ENCODE results near the gene TXLNA.

TXLNA gene

DNA sequence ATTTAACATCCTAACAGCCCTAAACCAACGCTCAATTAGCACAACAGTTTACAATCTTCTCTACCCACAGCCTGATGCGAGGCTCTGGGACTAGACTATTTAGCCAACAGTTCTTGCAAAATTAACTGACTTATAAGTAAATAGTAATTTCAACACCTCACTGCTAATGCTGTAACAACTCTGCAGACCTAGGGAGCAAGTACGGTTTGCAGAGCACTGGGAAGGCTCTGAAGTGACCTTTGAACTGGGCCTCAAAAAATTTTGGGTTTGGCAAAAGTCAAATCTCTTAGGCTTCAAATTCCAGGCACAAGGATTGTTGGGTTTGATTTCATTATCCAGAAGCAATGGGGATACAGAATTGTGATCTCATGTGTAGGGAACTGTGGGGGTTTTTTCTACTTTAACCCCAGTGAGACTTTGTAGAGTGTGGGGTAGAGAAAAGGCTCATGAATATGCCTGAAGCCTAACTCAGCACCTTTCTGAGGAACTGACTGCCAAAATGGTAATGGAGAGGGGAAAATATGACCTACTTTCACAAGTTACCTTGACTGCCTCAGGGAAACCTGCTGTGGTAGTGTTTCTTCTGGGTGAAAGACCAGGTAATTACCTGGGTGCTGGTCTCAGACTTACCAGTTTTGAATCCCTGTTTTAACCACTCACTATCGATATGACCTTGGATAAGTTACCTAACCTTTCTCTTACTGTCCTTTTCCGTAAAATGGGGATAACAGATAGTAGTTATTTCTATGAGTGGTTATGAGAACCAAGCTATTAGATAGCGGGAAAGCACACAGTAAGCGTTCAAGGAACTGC, 889 bp upstream of the TXLNA start:
- ATAC-seq: no peak
- Mint-ChIP-seq H3K27ac (peak overlapping the region; percentile 94 to 99), H3K27me3 (no peaks in the 10 kb centered on the region)

DNA sequence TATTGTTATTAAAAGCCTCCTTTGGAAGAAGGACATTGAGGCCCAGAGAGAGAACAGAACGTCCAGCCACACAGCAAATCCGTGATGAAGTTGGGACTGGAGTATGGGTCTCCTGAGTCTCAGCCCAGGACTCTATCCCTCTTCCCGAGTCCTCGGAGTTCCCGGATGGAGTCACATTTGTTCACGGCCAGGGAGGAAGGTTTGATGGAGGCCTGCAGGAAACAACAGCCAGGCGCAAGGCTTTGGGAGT, 357 bp upstream of the TXLNA start:
- ATAC-seq: no peak
- Mint-ChIP-seq H3K9me3 (no peaks in the 10 kb centered on the region), H3K4me1 (peaks cover 46% of the 10 kb centered on the region), H3K4me3 (peak overlapping the region; percentile 92 to 99), H3K27me3 (no peaks in the 10 kb centered on the region), H3K27ac (peak overlapping the region; percentile 94 to 99)
- DNase-seq: no peak

More for the DNA sequence above, 889 bp upstream of the TXLNA start:
- Mint-ChIP-seq H3K4me1 (peaks cover 41% of the 10 kb centered on the region), H3K4me3 (peak overlapping the region; percentile 92 to 99), H3K9me3 (no peaks in the 10 kb centered on the region)
- DNase-seq: no peak

- peaks cover 58% of the 10 kb centered on the region for H3K4me1 Mint-ChIP-seq
- ATAC-seq: peak; percentile 42
- H3K27me3 Mint-ChIP-seq: no peaks in the 10 kb centered on the region
- peak in 1 of 2 donors; percentile 55 for DNase-seq
- no peaks in the 10 kb centered on the region for H3K9me3 Mint-ChIP-seq
- H3K27ac Mint-ChIP-seq: peak overlapping the region; percentile 90 to 99
- H3K4me3 Mint-ChIP-seq: peak overlapping the region; percentile 92 to 99
Measured at GRCh38 chr1:32180186-32181060, 948 bp downstream of the TXLNA start.

DNA sequence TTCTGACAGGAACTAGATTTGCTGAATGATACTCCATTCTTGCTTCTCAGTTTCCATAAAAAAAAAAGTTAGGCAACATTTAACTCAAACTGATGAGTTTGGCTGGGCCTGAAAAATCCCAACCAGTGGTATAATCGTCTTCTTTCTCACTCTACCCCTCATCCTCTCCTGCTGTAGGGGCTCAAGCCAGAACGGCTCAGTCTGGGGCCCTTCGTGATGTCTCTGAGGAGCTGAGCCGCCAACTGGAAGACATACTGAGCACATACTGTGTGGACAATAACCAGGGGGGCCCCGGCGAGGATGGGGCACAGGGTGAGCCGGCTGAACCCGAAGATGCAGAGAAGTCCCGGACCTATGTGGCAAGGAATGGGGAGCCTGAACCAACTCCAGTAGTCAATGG, 1.6 kb downstream of the TXLNA start:
- H3K4me1 Mint-ChIP-seq: peaks cover 65% of the 10 kb centered on the region
- H3K27ac Mint-ChIP-seq: peak overlapping the region; percentile 75 to 90
- no peaks in the 10 kb centered on the region for H3K9me3 Mint-ChIP-seq
- H3K27me3 Mint-ChIP-seq: no peaks in the 10 kb centered on the region
- ATAC-seq (no peak), DNase-seq (no peak)
- peak overlapping the region; percentile 92 to 99 for H3K4me3 Mint-ChIP-seq

- ATAC-seq: no peak
- peak overlapping the region; percentile 75 to 90 for H3K27ac Mint-ChIP-seq
- DNase-seq: no peak
- H3K4me1 Mint-ChIP-seq: peaks cover 70% of the 10 kb centered on the region
- H3K9me3 Mint-ChIP-seq: no peaks in the 10 kb centered on the region
- peak overlapping the region; percentile 92 to 99 for H3K4me3 Mint-ChIP-seq
- H3K27me3 Mint-ChIP-seq: no peaks in the 10 kb centered on the region
Measured at GRCh38 chr1:32181563-32181962, 2.1 kb downstream of the TXLNA start.

DNA sequence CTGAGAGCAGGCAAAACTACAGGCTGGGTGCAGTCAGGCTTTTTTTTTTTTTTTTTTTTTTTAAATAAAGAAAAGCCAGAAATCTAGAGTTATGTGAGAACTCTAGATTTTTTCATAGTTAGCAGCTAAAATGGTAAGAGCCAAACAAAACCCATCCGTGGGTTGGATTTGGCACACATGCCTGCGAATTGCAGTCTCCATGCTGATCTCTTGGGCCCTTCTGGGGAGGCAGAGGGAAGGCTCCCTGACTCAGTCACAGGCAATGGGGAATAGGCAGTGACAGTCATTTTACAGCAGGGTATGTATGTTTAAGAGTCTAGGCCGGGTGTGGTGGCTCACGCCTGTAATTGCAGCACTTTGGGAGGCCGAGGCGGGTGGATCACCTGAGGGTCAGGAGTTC, 2.6 kb downstream of the TXLNA start:
- H3K4me1 Mint-ChIP-seq: peaks cover 75% of the 10 kb centered on the region
- ATAC-seq (no peak), DNase-seq (no peak)
- no peaks in the 10 kb centered on the region for H3K9me3 Mint-ChIP-seq
- peak overlapping the region; percentile 65 to 99 for H3K4me3 Mint-ChIP-seq
- peak overlapping the region; percentile 41 to 91 for H3K27ac Mint-ChIP-seq
- no peaks in the 10 kb centered on the region for H3K27me3 Mint-ChIP-seq

DNA sequence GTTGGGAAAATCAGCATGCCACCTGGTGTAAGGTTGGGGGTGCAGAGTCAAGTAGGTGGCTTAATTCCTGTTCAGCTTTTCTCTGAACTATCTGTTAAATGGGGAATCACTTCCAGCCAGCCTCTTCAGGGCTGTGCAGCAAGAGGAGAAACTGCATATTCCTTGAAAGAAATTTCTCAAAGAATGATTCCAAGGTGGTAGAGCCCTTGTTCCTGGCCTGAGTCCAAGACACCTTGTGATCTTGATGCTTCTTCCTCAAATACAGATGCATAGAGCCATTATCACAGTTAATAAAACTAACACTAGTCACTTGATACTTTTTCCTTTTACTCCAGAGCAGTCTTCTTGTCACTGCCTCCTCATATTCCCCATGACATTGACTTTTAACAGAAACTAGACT, 5.2 kb downstream of the TXLNA start:
- H3K4me3 Mint-ChIP-seq: peak overlapping the region; percentile 58 to 60
- DNase-seq: no peak
- H3K9me3 Mint-ChIP-seq: no peaks in the 10 kb centered on the region
- H3K27ac Mint-ChIP-seq: peak overlapping the region; percentile 55 to 66
- H3K27me3 Mint-ChIP-seq: no peaks in the 10 kb centered on the region
- H3K4me1 Mint-ChIP-seq: peaks cover 72% of the 10 kb centered on the region
- no peak for ATAC-seq

DNA sequence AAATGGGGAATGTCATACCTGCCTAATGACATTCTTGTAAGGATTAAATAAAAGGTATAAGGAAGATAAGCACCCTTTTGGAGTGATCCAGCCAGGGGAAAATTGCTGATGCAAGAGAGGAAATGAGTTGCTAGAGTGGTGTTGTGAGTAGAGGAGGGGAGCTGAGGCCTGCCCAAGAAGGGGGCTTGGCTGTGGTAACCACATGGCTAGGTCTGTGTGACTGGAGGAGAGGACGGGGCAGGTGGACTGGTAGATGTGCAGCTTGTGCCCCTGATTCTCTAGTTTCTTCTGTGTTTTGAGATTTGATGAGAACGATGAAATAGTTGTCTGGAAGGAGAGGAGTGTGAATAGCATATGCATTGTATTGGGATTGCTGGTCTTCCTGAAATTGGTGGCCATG, 6.6 kb downstream of the TXLNA start:
- H3K27ac Mint-ChIP-seq: peak overlapping the region; percentile 100

GRCh38 chr1:32186491-32186890, 7.0 kb downstream of the TXLNA start:
- DNase-seq (no peak), ATAC-seq (peak; percentile 6)
- Mint-ChIP-seq H3K27me3 (no peaks in the 10 kb centered on the region), H3K27ac (peak overlapping the region; percentile 100), H3K9me3 (no peaks in the 10 kb centered on the region), H3K4me3 (peak overlapping the region; percentile 81), H3K4me1 (peaks cover 60% of the 10 kb centered on the region)

More for the DNA sequence above, 6.6 kb downstream of the TXLNA start:
- peak; percentile 83 for ATAC-seq
- peaks cover 62% of the 10 kb centered on the region for H3K4me1 Mint-ChIP-seq
- peak overlapping the region; percentile 81 for H3K4me3 Mint-ChIP-seq
- H3K9me3 Mint-ChIP-seq: no peaks in the 10 kb centered on the region
- no peaks in the 10 kb centered on the region for H3K27me3 Mint-ChIP-seq
- DNase-seq: peak in 1 of 2 donors; percentile 45

GRCh38 chr1:32187850-32188249, 8.4 kb downstream of the TXLNA start:
- ATAC-seq (no peak), DNase-seq (no peak)
- no peak overlapping the region for H3K4me3 Mint-ChIP-seq
- no peaks in the 10 kb centered on the region for H3K27me3 Mint-ChIP-seq
- peak overlapping the region in 1 of 2 donors; percentile 13 for H3K27ac Mint-ChIP-seq
- H3K4me1 Mint-ChIP-seq: peaks cover 60% of the 10 kb centered on the region
- no peaks in the 10 kb centered on the region for H3K9me3 Mint-ChIP-seq

- Mint-ChIP-seq H3K27me3 (no peaks in the 10 kb centered on the region), H3K4me1 (peaks cover 67% of the 10 kb centered on the region), H3K4me3 (no peak overlapping the region), H3K27ac (no peak overlapping the region), H3K9me3 (no peaks in the 10 kb centered on the region)
- no peak for DNase-seq
- no peak for ATAC-seq
Measured at GRCh38 chr1:32192220-32192948, 12.9 kb downstream of the TXLNA start.

DNA sequence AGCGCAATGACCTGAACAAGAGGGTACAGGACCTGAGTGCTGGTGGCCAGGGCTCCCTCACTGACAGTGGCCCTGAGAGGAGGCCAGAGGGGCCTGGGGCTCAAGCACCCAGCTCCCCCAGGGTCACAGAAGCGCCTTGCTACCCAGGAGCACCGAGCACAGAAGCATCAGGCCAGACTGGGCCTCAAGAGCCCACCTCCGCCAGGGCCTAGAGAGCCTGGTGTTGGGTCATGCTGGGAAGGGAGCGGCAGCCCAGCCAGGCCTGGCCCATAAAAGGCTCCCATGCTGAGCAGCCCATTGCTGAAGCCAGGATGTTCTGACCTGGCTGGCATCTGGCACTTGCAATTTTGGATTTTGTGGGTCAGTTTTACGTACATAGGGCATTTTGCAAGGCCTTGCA, 15.5 kb downstream of the TXLNA start:
- Mint-ChIP-seq H3K27ac (no peak overlapping the region), H3K4me3 (no peak overlapping the region), H3K9me3 (no peaks in the 10 kb centered on the region), H3K4me1 (peaks cover 83% of the 10 kb centered on the region), H3K27me3 (no peaks in the 10 kb centered on the region)
- ATAC-seq: no peak
- no peak for DNase-seq

DNA sequence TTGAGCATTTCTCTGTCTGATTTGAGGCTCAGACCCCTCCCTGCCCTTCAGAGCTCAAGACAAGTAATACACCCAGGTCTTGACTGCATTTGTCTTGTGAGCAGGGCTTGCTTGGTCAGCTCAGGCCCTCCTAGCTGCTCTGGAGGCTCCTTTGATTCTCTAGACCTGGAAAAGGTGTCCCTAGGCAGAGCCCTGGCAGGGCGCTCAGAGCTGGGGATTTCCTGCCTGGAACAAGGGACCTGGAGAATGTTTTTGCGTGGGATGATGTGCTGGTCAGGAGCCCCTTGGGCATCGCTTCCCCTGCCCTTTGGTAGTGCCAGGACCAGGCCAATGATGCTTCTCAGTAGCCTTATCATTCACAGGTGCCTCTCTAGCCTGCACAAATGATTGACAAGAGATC, 16.1 kb downstream of the TXLNA start:
- Mint-ChIP-seq H3K9me3 (no peaks in the 10 kb centered on the region), H3K27ac (no peak overlapping the region), H3K4me3 (no peak overlapping the region), H3K4me1 (peaks cover 89% of the 10 kb centered on the region), H3K27me3 (no peaks in the 10 kb centered on the region)
- ATAC-seq (no peak), DNase-seq (no peak)

GRCh38 chr1:32195972-32196823, 16.7 kb downstream of the TXLNA start:
- H3K4me3 Mint-ChIP-seq: peak overlapping the region in 1 of 2 donors; percentile 46
- no peaks in the 10 kb centered on the region for H3K9me3 Mint-ChIP-seq
- H3K27ac Mint-ChIP-seq: peak overlapping the region in 1 of 2 donors; percentile 70
- ATAC-seq (peak; percentile 35), DNase-seq (peak in 1 of 2 donors; percentile 33)
- H3K27me3 Mint-ChIP-seq: no peaks in the 10 kb centered on the region
- H3K4me1 Mint-ChIP-seq: peaks cover 93% of the 10 kb centered on the region

- no peak overlapping the region for H3K27ac Mint-ChIP-seq
- H3K27me3 Mint-ChIP-seq: no peaks in the 10 kb centered on the region
- peaks cover 93% of the 10 kb centered on the region for H3K4me1 Mint-ChIP-seq
- H3K4me3 Mint-ChIP-seq: no peak overlapping the region
- no peak for DNase-seq
- ATAC-seq: no peak
- H3K9me3 Mint-ChIP-seq: no peaks in the 10 kb centered on the region
Measured at GRCh38 chr1:32197074-32197473, 17.6 kb downstream of the TXLNA start.
